Right kidney (tissue), 1 donor: ENCODE data around the gene OLFML2A.

Source experiments
- DNase-seq: peaks from one replicate; pipeline ENCODE4 v3.0.0-alpha.2; 2016

OLFML2A gene

GRCh38 chr9:124852121-124852828 lies 75.3 kb downstream of the OLFML2A start:
- no peak for DNase-seq

GRCh38 chr9:124852829-124853531 lies 76.0 kb downstream of the OLFML2A start, which contains the start of gene WDR38:
Gene WDR38, plus strand, starts transcription at chr9:124853460. Its CDS starts 72 bp downstream, at chr9:124853532.
- DNase-seq, result peak; percentile 95

- no peak for DNase-seq
Measured at GRCh38 chr9:124853605-124854143, 76.7 kb downstream of the OLFML2A start.

GRCh38 chr9:124854161-124854560 lies 77.2 kb downstream of the OLFML2A start:
- DNase-seq, result no peak

- no peak for DNase-seq
Measured at GRCh38 chr9:124854822-124855221, 77.9 kb downstream of the OLFML2A start.

- DNase-seq, result no peak
Measured at GRCh38 chr9:124855566-124855943, 78.6 kb downstream of the OLFML2A start.

- DNase-seq, result no peak
Measured at GRCh38 chr9:124855944-124856765, 79.2 kb downstream of the OLFML2A start.

- no peak for DNase-seq
Measured at GRCh38 chr9:124857533-124858162, 80.7 kb downstream of the OLFML2A start.

- DNase-seq, result no peak
Measured at GRCh38 chr9:124858330-124859046, 81.6 kb downstream of the OLFML2A start.

GRCh38 chr9:124859803-124860581 lies 83.1 kb downstream of the OLFML2A start:
- DNase-seq, result no peak

GRCh38 chr9:124860582-124861341 lies 83.8 kb downstream of the OLFML2A start:
- no peak for DNase-seq

GRCh38 chr9:124861342-124862229 lies 84.7 kb downstream of the OLFML2A start, which contains the start of the genes ARPC5L and RPL35:
Gene ARPC5L, plus strand, starts transcription at chr9:124862130. Its CDS starts 7,161 bp downstream, at chr9:124869291.
Gene RPL35, minus strand, starts transcription at chr9:124861957. Its CDS starts 45 bp downstream, at chr9:124861912.
- peak; percentile 98 for DNase-seq

- DNase-seq, result no peak
Measured at GRCh38 chr9:124863371-124863871, 86.5 kb downstream of the OLFML2A start.
